Activated effector memory CD4-positive, alpha-beta T cell treated with anti-CD3 and anti-CD28 coated beads, Interleukin-2, amount 50 U/mL, for 16 hours (primary cell): ENCODE measurements around the gene GIGYF2.
"Not testable (repeated sequence)": the region's sequence is repeated elsewhere in the genome, so short reads cannot be mapped to it uniquely, and the experiment has no call there.

Source experiments
- DNase-seq: peaks from one replicate; pipeline ENCODE4 v3.0.0-alpha.2; 2020

Gene GIGYF2

DNA sequence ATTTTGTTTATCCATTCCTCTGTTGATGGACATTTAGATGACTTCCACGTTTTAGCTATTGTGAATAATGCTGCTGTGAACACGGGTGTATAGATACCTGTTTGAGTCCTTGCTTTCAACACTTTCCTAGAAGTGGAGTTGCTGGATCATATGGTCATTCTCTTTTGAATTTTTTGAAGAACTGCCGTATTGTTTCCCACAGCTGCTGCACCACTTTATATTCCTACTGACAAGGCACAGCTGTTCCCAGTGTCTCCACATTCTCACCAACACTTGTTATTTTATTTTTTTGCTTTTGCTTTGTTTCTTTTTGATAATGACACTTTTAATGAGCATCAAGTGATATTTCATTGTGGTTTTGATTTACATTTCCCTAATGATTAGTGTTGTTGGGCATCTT lies 120.6 kb downstream of the GIGYF2 start:
- no peak for DNase-seq

DNA sequence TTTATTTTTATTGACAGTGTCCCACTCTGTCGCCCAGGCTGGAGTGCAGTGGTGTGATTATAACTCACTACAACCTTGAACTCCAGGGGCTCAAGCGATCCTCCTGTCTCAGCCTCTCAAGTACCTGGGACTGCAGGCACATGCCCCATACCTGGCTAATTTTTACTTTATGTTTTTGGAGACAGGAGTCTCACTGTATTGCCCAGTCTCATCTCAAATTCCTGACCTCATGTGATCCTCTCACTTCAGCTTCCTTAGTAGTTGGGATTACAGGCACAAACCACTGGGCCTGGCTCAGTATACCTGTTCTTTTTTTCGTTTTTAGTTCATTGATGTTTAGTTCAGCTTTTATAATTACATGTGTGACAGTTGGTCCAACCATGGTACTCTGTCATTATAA lies 132.9 kb downstream of the GIGYF2 start:
- DNase-seq = no peak

DNA sequence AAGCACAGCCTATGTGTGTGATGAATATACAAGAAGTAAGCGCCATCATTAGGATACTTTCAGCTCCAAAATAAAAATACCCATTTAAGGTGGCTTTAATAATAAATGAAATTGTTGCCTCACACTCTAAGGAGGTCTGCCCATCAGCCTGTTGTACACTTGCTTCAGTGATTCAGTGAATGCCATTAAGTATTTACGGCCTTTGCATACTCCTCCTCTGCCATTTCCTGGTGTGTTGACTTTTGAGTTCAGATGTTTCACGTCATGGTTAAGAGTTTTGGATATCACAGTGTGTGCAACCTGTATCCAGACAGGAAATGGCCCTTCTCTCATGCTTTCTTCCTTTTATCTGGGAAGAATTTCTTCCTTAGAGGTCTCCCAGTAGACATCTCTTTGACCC lies 134.4 kb downstream of the GIGYF2 start:
- DNase-seq = no peak

DNA sequence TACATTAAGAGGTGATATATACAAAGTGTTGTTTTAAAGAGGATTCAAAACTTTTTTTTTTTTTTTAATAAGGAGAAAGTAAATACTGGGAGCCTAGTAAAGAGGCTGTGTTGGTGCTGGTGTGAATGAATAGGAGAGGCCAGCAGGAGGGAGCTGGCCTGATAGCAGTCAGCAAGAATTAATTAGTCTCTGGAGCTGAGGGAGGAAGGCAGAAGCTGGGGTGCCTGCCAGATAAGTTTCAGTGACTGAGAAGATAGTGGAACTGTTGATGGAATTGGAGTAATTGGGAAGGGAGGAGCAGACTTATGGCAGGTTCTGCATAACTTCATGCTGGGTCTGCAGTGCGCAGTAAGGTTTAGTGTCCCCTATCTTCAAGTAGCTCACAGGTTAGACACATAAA lies 136.7 kb downstream of the GIGYF2 start:
- no peak for DNase-seq

DNA sequence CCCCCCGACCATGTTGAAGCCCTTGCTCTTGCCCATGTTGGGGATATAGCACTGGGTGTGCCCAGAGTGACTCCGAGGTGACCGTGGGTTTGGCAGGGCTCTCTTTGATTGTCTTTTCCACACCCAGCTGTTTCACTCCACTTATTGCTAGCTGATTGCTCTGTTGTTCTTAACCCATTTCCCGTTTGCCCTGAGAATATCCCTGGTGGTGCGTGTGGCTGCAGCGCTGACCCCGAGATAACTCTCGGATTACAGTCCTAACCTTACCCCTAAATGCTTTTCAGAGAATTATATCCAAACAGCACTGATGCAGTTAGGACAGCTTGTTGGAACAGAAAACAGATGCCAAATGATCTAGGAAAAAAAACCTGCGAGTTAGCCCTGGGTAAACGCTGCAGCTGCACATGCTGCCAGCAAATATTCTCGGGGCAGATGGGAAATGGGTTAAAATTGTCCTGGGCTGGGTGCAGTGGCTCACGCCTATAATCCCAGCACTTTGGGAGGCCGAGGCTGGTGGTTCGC lies 138.6 kb downstream of the GIGYF2 start:
- no peak for DNase-seq

DNA sequence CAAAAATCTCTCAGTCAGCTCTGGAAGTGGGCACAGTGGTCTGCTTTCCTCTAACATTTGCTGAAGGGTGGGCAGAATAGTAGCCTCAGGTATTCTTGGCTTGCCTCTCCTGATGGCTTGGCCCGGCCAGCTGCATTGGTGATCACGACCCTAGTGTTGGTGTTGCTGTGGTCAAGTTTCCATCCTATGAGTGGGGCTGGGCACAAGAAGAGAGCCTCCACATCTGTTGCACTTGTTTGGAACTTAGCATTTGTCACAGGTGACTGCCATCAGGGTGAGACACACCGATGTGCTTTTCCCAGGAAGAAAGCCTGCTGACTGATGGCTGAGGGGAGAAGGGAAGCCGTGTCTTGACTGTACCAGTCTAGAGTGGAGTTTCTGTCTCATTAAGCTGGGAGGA lies 139.8 kb downstream of the GIGYF2 start:
- no peak for DNase-seq

DNA sequence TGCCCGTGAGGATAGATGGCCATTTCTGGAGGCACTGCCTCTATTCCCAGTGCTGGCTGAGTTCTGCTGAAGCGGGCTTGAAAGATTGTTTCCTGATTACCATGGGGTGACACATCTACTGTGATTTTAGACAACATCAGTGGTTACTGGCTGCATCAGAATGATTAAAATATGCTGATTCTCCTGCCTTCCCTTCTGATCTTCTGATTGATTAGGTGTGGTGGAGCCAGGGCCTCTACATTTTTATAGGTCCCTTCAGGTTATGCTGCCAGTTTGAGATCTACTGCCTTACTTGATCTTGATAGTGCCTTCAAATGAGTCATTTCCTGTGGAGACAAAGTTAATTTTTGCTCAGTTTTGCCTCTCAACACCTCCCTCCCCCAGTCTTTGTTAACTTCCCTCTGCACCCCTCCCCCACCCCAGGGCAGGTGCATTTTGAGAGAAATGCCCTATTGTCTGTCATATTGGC lies 141.3 kb downstream of the GIGYF2 start:
- DNase-seq = peak; percentile 87

DNA sequence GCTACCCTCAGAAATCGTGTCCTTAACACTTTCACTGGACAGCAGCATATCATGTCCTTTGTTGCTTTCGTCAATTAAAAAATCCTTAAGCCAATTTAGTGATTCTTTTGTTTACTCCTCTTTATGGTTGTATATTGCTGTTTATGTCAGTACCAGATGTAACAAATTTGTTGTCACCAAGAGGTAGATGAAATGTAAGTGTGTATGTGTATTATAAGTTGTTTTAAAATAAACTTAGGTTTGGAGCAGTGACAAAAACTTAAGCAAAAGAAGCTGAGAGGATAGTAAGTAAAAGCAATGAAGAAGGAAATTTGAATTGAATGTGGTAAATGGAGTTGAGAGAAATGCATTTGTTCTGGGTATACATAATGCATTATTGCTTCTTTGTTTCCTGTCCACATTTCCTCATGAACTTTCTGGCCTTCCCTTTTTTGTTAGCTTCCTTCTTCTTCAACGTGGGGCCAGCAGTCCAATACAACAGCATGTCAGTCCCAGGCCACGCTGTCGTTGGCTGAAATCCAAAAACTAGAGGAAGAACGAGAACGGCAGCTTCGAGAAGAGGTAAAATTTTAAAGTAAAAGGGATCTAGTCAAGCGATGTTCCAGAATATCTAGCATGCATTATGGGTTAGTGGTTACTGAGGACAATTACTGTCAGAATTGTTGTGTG lies 142.4 kb downstream of the GIGYF2 start:
- DNase-seq = no peak

DNA sequence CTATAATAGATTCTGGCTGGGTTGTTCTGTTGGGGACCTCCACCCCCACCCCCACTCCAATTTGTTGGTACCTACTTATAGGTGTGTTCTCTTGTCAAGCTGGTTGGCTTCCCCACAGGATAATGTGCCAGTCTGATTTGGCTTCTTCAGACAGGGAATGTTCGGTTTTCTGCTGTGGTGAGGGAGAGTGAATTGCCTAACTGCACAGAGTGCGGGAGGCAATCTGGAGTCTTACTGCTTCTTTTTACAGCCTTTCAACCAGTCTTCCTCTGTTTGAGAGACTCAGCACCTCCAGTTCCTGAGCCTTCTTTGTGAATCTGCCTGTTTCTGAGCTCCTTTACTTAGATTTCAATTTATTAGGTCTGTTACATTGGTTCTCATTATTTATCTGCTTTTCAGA lies 145.6 kb downstream of the GIGYF2 start:
- no peak for DNase-seq

DNA sequence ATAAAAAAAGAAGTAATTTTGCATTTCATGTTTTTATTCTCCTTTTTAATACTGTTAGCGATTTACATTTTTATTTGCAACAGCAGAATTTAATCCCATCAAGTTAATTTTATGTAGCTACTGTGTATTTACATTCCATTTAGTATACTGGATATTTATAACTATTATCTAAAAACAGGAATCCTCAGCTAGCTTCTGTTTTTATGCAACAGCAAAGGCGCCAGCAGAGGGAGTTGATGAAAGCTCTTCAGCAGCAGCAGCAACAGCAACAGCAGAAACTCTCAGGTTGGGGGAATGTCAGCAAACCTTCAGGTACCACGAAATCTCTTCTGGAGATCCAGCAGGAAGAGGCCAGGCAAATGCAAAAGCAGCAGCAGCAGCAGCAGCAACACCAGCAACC lies 146.7 kb downstream of the GIGYF2 start:
- no peak for DNase-seq

DNA sequence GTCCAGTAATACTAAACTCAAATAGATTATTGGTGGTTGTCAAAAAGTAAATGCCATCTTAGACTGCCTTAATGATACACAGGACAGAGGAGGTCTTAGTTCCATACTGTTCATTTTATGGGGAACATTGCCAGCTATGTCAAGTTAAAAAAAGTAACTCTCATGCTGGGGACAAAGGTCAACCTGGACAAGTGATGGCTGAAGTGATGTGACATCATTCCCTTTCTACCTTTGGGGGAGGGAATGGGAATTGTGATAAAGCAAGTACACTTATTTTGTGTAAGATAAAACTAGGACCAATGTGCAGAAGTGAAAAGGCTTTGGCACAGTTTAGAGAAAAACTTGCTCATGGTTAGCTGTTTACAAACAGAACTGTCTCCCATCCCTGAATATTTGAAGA lies 148.9 kb downstream of the GIGYF2 start:
- no peak for DNase-seq

DNA sequence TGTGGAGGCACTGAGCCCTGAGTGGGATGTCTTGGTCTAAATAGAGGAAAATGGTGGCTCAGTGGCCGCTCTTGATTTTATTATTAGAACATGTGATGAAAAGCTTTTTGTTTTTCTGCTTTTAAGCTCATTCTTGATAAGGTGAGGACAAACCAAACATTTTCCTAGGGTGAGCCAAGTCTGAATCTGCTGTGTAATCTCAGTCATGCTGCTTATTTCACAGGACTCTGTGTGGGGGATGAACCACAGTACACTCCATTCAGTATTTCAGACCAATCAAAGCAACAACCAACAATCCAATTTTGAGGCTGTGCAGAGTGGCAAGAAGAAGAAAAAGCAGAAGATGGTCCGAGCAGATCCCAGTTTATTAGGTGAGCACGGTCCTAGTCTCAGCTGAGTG lies 152.9 kb downstream of the GIGYF2 start:
- no peak for DNase-seq

DNA sequence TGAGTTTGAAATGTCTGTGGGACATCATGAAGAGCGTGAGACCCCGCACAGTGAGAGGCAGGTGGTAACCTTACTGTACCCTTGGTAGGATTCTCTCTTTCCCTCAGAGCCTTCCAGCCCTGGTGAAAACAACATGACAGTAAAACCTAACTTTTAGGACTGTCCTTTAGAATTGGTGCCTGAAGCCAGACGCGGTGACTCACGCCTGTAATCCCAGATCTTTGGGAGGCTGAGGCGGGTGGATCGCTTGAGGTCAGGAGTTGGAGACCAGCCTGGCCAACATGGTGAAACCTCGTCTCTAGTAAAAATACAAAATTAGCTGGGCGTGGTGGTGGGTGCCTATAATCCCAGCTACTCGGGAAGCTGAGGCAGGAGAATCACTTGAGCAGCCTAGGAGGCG lies 154.9 kb downstream of the GIGYF2 start:
- not testable (repeated sequence) for DNase-seq

DNA sequence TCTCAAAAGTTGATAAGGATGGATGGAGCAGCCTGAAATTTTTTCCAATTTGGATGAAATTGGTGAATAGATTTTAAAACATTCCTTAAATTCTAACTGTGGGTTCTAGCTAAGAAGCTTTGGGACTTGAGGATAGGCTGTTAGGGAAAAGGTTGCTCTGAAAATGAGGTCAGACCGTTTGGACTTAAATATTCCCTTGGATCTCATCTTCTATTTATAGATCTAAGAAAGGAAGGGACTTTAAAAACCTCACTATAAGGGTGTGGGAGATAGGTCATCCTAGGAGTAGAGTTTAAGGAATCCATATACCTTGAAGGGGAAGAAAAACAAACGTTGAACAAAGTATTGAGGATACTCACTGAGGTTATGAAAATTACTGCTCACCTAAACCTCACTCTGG lies 155.5 kb downstream of the GIGYF2 start:
- DNase-seq = no peak

DNA sequence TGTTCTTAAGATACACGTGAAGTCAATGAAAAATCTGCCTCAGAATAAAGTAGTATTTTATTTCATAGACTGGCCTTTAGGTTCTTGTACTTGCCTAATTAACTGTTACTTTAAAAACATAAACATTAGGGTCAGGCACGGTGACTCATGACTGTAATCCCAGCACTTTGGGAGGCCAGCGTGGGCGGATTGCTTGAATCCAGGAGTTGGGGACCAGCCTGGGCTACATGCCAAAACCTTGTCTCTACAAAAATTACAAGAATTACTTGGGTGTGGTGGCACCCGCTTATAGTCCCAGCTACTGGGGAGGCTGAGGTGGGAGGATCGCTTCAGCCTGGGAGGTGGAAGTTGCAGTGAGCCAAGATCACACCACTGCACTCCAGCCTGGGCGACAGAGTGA lies 157.0 kb downstream of the GIGYF2 start:
- DNase-seq = no peak

DNA sequence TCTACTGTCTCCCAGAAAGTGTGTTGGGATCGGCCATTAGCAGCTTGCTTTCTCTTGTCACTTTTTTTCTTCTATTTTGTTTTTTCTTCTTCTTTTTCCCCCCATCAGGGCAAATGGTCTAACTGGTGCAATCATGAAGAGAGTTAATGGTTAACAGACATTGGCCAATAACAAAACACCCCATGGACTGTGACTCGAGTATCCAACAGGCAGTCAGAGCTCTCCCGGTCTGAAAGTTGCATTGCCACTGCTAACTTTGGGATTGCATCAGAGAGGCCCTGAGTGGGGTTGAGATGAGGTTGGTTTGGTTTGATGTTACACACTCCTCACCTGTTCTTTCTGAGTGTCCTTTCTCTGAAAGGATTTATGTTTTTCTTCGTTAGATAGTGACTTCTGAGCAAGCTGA lies 160.0 kb downstream of the GIGYF2 start:
- no peak for DNase-seq

DNA sequence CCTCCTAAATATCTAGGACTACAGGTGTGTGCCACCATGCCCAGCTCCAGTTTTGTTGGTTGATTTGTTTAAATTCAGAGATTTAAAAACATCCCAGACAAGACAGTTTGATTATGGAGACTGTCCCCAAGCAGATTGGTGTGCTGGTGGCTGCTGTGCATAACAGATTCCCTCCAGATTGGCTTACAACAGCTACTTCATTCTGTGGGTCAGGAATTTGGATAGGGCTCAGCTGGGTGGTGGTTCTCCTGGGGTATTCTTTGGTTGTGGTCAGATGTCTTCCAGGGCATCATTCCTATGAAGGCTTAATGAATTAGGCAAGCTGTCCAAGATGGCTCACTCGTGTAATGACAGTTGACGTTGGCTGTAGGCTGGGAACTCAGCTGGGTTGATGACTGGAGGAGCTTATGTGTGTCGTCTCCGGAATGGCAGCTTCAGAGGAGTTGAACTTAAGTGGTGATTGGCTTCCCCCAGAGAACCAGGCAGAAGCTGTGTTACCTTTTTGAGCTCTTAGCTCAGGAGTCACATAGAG lies 162.3 kb downstream of the GIGYF2 start:
- no peak for DNase-seq

DNA sequence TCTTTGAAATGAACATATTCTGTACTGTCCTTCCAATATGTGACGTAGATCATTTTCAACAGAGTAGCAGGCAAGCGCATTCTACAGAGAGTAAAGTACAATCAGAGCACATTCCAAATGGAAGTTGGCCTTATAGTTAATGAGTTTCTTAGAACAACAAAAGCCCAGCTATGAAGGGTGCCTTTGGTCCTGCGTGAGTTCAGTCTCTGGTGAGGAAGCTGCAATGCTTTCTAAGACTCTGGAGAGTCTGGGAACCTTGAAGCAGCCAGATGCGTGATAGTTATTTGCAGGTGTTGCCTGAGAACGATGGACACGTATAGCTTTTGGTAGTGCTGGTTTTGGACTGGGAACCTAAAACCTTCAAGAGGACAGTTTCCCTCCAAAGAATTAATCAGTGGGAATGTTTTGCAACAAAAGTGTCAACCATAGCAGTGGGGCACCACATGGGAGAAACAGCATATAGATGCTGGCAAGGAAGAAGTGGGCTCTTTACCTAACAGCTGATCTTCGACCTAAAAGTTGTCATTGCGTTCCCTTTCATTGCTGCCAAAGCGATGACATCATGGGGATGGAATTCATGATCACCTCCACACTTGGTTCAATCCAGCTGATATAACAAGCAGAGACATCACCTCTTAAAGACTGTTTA lies 163.6 kb downstream of the GIGYF2 start:
- peak; percentile 12 for DNase-seq

DNA sequence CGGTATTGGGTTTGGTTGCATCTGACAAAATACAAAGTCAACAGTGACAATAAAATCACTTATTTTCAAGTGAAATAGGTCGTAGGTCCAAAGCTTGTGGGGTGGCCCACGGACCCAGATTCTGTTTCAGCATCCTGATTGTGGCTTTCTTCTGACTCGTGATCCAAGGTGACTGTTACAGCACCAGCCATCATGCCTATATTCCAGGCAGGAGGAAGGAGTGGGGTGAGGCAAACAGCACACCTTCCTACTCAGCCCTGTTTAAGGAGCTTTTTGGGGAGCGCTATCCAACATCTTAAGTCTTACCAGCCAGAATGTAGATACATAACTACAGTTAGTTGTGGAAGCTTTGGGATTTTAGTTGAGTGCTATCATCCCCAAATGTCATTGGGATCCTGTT lies 164.2 kb downstream of the GIGYF2 start:
- peak; percentile 17 for DNase-seq

DNA sequence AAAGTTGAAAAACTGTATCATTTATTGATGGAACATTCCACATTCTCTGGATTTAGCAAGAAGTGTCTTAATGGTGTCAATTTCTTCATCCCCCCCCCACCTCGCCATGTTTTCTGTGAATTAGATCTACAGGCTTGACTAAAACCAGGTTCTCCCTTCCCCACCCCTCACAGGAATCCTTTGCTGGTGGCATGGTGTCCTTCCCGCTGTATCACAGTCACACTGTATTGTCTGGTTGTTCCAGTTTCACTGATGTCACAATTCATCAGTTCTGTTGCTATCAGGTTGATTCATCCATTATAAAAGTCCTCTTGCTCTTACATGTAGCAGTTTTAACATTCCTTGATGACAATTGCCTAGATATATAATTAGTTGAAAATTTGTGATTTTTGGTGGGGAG lies 166.9 kb downstream of the GIGYF2 start:
- DNase-seq = peak; percentile 24

DNA sequence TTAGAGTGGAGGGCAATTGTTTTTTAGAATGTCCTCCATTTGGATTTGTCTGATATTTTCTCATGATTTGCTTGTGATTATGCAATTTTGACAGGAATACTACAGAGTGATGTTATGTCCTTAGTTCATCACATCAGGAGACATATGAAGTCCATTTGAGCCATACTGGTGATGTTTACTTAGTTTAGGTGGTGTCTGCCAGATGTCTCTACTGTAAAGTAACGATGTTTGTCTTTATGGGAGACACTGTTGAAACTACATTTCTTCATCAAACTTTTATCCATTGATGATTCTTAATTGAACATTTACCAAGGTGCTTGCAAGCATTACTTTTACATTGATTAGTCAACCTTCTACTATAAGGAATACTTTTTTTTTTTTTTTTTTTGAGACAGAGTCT lies 168.0 kb downstream of the GIGYF2 start:
- no peak for DNase-seq

DNA sequence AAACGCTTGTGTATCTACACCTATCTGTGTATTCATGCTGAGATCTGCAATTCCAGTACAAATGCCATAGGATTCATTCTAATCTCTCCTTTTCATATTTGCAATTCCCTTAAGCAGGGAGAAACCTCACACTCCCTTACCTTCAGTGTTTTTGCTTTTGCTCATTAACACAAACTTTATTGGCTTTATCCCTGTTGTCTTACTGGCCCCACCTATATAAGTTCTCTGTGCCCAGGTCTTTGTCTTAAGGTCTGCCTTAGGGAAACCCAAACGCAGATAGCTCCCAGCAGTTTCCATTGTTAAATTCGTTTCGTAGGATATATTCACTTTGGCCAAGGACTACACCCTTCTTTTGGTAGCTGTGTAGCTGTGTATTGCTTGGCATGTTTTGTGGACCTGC lies 169.0 kb downstream of the GIGYF2 start:
- no peak for DNase-seq

DNA sequence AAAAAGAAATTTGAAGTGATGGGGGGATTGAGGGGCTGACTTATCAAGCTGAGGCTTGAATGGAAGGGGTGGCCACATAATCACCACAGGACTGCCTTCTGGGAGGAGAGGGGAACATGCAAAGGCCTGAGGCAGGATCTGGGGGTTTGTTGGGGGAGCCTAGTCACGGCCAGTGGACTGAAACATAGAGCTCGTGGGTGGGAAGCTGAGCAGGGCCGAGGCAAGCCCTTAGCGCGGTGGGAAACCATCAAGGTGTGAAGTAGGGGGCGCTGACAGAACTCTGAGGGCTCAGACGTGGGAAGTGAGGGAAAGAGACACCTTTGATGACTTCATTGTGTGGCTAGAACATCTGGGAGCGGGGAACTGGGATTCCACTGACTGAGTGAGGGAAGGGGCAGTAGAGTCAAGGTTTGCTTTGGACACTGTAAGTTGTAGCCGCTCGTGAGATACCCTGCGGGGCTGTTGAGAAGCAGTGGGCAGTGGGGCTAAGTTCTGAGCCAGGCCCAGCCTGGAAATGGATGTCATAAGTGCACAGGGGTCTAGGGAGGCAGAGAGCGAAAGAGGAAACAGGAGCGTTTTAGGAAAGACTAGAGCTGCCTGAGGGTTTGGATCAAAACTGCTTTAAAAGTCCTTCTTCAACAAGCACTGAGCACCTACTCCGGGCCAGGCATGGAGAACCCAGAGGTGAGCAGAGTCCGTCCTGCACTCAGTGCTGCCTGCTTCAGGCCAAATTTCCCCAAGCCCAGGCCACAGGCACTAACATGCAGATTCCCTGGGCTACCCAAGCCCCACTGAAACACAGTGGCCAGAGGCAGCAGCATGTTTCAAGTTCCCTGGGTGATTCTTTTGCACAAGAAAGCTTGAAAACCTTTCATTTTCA lies 172.2 kb downstream of the GIGYF2 start:
- DNase-seq = peak; percentile 41
